Ascending aorta (tissue), 2 donors: Measurements from ENCODE around the gene FBXO24. TPM values are rescaled to one million over a fixed set of nuclear protein-coding genes. Genes with fewer than 3 reads are reported as not detected.

Experiments
- DNase-seq, 2 donors: peaks; one replicate each; pipeline ENCODE4 v3.0.0-alpha.2; 2019; ENCODE audit warnings: low spot score in 2 of 2
- H3K27ac ChIP-seq, 2 donors: fragments of 200-600 bp; sonication (generic); one replicate each; pipeline ENCODE4 v1.5.1; 2016 to 2017; ENCODE audit warnings: mild to moderate bottlenecking in 1 of 2
- H3K27me3 ChIP-seq: fragments of 200-600 bp; sonication (generic); one replicate; pipeline ENCODE4 v1.5.1; 2017
- H3K36me3 ChIP-seq, 2 donors: fragments of 200-600 bp; sonication (generic); one replicate each; pipeline ENCODE4 v1.5.1; 2016
- H3K4me1 ChIP-seq, 2 donors: fragments of 200-600 bp; sonication (generic); one replicate each; pipeline ENCODE4 v1.5.1; 2016 to 2017; ENCODE audit warnings: mild to moderate bottlenecking in 1 of 2
- H3K4me3 ChIP-seq, 2 donors: fragments of 200-600 bp; sonication (generic); one replicate each; pipeline ENCODE4 v1.5.1; 2016 to 2017; ENCODE audit warnings: mild to moderate bottlenecking in 1 of 2
- H3K9me3 ChIP-seq, 2 donors: fragments of 200-600 bp; sonication (generic); one replicate each; pipeline ENCODE4 v1.5.1; 2016
- CTCF ChIP-seq, 3 experiments: fragments of 200-600 bp in 2 of 3; fragments of 450-650 bp in 1 of 3; sonication (generic) in 2 of 3; IDR thresholded peaks; one replicate each; pipeline ENCODE4 v1.5.1; 2016 to 2019; ENCODE audit warnings: antibody characterized with exemption in 3 of 3, mild to moderate bottlenecking in 1 of 3, moderate library complexity in 1 of 3
- intact Hi-C: fragments of 100-400 bp; cut with DNase I; formaldehyde crosslinking; loops from one replicate; pipeline ENCODE4 v1.15.1; 2023
- total RNA-seq: library from RNA; depleted of rRNA; stranded (reverse); fragments of >200 nt; gene quantifications from one replicate; pipeline ENCODE4 v1.1.0, GENCODE V29; 2016

Gene FBXO24
- total RNA-seq, 1 donor from 2014 or later = not detected

GRCh38 chr7:100603726-100604027 is 17.5 kb downstream of the FBXO24 start:
- Histone ChIP-seq H3K4me1 (peaks cover 0 to 24% of the 10 kb centered on the region in 2 donors), H3K27ac (peak overlapping the region; percentile 87 to 88), H3K36me3 (no peaks in the 10 kb centered on the region), H3K27me3 (no peaks in the 10 kb centered on the region), H3K4me3 (peak overlapping the region; percentile 89 to 91), H3K9me3 (no peaks in the 10 kb centered on the region)
- TF ChIP-seq CTCF (IDR thresholded peaks at IDR 0.05) = no peak
- no peak for DNase-seq
- intact Hi-C loops = loop anchor here (1.0 to 5.0 kb wide), 4 partner anchors 9 to 264 kb away; partner anchors contain the start of genes FBXO24, GNB2, LRCH4 and MOSPD3

GRCh38 chr7:100604028-100604975 is 18.2 kb downstream of the FBXO24 start:
- H3K27ac ChIP-seq = peak overlapping the region; percentile 87 to 88
- intact Hi-C loops = loop anchor here (1.0 to 5.0 kb wide), 4 partner anchors 8 to 263 kb away; partner anchors contain the start of genes FBXO24, GNB2, LRCH4 and MOSPD3
- peak in 1 of 2 donors; percentile 89 for DNase-seq
- H3K4me1 ChIP-seq = peaks cover 0 to 24% of the 10 kb centered on the region in 2 donors
- H3K27me3 ChIP-seq = no peaks in the 10 kb centered on the region
- H3K36me3 ChIP-seq = no peaks in the 10 kb centered on the region
- no peaks in the 10 kb centered on the region for H3K9me3 ChIP-seq
- peak; percentile 39 to 60 (median 47) for TF ChIP-seq CTCF (IDR thresholded peaks at IDR 0.05)
- peak overlapping the region; percentile 89 to 91 for H3K4me3 ChIP-seq

DNA sequence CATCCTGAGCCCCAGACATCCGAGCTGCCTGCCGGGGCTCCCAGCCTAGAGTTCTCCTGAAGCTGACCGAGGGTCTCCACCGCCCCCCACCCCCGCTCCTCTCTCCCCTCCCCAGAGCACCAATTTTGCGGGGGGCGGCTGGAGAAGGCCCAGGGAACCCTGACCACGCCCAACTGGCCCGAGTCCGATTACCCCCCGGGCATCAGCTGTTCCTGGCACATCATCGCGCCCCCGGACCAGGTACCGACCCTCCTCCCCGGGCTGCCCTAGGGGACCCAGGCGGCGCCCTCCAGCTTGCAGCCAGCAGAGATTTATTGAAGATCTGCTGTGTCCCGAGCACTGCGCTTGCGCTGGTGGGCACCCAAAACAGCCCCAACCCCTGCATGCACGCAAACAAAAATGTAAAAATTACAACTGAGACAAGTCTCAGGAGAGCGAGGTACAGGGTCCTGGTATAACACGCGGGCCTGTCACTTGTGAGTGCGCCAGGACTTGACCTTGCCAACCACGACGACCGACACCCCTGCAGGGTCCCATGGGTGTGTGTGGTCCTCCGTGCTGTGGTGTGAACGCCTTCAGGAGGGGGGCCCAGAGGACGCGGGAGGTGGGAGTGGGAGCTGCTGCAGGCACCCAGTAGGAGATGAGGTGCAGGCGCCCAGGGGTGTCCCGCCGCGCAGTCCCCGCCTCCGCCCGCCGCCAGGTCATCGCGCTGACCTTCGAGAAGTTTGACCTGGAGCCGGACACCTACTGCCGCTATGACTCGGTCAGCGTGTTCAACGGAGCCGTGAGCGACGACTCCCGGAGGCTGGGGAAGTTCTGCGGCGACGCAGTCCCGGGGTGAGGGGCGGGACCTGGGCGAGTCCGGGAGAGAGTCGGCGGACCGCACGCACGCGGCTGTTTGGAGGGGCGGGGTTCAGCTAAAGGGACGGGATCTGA is 19.1 kb downstream of the FBXO24 start:
- Histone ChIP-seq H3K4me3 (peak overlapping the region; percentile 89 to 91), H3K36me3 (no peaks in the 10 kb centered on the region), H3K9me3 (no peaks in the 10 kb centered on the region), H3K27me3 (no peaks in the 10 kb centered on the region), H3K4me1 (peaks cover 0 to 24% of the 10 kb centered on the region in 2 donors), H3K27ac (peak overlapping the region; percentile 87 to 88)
- TF ChIP-seq CTCF (IDR thresholded peaks at IDR 0.05) = no peak
- no peak for DNase-seq
- intact Hi-C loops = loop anchor here (1.0 to 5.0 kb wide), 4 partner anchors 7 to 262 kb away; partner anchors contain the start of genes FBXO24, GNB2, LRCH4 and MOSPD3

DNA sequence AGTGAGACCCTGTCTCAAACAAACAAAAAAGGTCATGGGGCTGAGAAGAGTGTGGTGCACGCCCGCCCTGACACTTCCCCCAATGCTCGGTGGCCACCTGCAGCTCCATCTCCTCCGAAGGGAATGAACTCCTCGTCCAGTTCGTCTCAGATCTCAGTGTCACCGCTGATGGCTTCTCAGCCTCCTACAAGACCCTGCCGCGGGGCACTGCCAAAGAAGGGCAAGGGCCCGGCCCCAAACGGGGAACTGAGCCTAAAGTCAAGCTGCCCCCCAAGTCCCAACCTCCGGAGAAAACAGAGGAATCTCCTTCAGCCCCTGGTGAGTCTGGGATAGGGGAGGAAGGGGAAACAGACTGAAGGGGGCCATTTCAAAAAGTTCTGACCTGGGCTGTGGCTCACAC is 20.2 kb downstream of the FBXO24 start:
- H3K4me1 ChIP-seq = peaks cover 0 to 24% of the 10 kb centered on the region in 2 donors
- intact Hi-C loops = no loop called here
- H3K27ac ChIP-seq = no peak overlapping the region
- no peaks in the 10 kb centered on the region for H3K9me3 ChIP-seq
- no peak for TF ChIP-seq CTCF (IDR thresholded peaks at IDR 0.05)
- no peak overlapping the region for H3K4me3 ChIP-seq
- DNase-seq = no peak
- no peaks in the 10 kb centered on the region for H3K36me3 ChIP-seq
- H3K27me3 ChIP-seq = no peaks in the 10 kb centered on the region

- no peak overlapping the region for H3K4me3 ChIP-seq
- no peaks in the 10 kb centered on the region for H3K36me3 ChIP-seq
- DNase-seq = no peak
- TF ChIP-seq CTCF (IDR thresholded peaks at IDR 0.05) = no peak
- no peak overlapping the region for H3K27ac ChIP-seq
- H3K27me3 ChIP-seq = no peaks in the 10 kb centered on the region
- H3K9me3 ChIP-seq = no peaks in the 10 kb centered on the region
- H3K4me1 ChIP-seq = peaks cover 0 to 21% of the 10 kb centered on the region in 2 donors
- intact Hi-C loops = no loop called here
Observed at GRCh38 chr7:100607111-100607510, 21.0 kb downstream of the FBXO24 start.
